Fibroblast of villous mesenchyme (primary cell): ENCODE results near the gene SBK2. TPM values are rescaled to one million over a fixed set of nuclear protein-coding genes. Genes with fewer than 3 reads are reported as not detected.

Source experiments
- DNase-seq: peaks from one replicate; pipeline ENCODE4 v3.0.0-alpha.2; 2010; ENCODE audit warnings: low read depth
- H3K4me3 ChIP-seq: 2 replicates; pipeline ENCODE4 v1.5.1; 2011; ENCODE audit warnings: low read depth, mild to moderate bottlenecking, low read length
- total RNA-seq: library from RNA; depleted of rRNA; stranded (reverse); fragments of >200 nt; gene quantifications from 2 replicates; pipeline ENCODE4 v1.2.3, GENCODE V29; 2012
- TF ChIP-seq, protein P1 (sequence below): IDR thresholded peaks from 2 replicates; pipeline ENCODE4 v1.5.1; 2012; ENCODE audit warnings: low read depth, mild to moderate bottlenecking, low read length; ENCODE audit not compliant: insufficient read depth

Gene SBK2
- total RNA-seq, 1 donor = not detected

DNA sequence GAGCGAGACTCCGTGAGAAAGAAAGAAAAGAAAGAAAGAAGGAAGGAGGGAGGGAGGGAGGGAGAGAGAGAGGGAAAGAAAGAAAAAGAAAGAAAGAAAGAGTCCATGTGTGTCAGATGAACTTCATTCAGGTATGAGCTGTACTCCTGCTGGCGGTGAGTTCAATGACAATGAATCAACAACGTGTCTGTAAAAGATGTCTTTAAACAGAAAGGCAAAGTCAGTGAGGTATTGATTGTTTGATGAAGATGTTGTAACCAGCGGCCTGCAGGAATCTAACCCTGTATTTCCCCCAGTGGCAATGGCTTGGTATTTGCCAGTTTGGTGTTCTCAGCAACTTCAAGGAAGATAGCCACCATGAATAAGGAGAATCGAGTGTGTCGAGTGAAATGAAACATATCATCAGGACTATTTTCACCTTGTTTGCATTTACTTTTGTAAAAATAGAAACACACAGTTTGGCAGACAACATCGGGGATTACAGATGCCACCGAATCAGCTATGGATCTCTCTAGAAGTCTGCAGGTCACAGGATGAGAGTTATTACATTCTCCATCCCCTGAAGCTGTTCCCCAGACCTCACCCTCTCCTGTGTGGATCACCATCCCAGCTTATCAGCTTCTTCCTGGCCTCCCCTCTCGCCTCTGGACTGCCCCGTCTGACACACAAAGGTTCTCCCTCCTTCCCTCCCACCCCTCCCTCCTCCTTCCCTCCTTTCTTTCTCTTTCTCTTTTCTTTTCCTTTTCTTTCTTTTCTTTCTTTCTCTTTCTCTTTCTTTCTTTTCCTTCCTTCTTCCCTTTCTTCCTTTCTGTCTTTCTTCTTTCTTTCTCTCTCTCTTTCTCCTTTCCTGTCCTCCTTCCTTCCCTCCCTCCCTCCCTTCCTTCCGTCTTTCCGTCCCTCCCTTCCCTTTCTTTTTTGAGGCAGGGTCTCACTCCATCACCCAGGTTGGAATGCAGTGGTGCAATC lies 16.6 kb upstream of the SBK2 start:
- DNase-seq = no peak
- H3K4me3 ChIP-seq = no peak overlapping the region
- TF ChIP-seq, protein P1, sequence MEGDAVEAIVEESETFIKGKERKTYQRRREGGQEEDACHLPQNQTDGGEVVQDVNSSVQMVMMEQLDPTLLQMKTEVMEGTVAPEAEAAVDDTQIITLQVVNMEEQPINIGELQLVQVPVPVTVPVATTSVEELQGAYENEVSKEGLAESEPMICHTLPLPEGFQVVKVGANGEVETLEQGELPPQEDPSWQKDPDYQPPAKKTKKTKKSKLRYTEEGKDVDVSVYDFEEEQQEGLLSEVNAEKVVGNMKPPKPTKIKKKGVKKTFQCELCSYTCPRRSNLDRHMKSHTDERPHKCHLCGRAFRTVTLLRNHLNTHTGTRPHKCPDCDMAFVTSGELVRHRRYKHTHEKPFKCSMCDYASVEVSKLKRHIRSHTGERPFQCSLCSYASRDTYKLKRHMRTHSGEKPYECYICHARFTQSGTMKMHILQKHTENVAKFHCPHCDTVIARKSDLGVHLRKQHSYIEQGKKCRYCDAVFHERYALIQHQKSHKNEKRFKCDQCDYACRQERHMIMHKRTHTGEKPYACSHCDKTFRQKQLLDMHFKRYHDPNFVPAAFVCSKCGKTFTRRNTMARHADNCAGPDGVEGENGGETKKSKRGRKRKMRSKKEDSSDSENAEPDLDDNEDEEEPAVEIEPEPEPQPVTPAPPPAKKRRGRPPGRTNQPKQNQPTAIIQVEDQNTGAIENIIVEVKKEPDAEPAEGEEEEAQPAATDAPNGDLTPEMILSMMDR = no peak

DNA sequence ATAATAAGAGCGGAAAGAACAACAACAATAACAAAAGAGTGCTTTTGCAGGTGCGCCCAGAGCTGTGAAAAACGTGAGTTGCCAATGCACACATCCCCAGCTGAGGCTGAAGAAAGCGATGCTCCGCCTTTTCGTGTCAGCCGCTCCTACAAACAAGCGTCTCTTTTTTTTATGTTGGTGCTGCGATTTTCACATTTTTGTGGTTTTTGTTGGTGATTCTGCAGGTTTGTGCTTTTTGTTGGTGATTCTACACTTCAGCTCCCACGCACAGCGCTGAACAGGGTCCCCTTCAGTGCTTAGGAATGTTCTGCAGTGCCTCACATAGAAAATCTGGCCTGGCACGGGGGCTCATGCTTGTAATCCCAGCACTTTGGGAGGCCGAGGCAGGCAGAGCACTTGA lies 15.7 kb upstream of the SBK2 start:
- H3K4me3 ChIP-seq = no peak overlapping the region
- TF ChIP-seq, protein P1 = no peak
- DNase-seq = peak; percentile 83

DNA sequence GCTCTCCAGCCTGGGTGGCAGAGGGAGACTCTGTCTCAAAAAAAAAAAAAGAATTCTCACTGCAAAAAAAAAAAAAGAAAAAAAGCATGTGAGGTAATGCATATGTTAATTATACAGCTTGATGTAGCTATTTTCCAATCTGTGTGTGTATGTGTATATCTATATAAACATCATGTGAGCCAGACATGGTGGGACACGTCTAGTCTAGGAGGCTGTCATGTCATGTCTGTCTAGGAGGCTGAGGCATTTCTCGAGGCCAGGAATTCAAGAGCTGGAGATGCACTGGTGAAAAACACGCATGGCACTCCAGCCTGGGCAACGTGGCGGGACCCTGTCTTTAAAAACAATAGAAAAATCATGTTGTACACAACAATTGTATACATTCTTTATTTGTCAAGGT lies 15.3 kb upstream of the SBK2 start:
- H3K4me3 ChIP-seq = no peak overlapping the region
- no peak for DNase-seq
- TF ChIP-seq, protein P1 = no peak

DNA sequence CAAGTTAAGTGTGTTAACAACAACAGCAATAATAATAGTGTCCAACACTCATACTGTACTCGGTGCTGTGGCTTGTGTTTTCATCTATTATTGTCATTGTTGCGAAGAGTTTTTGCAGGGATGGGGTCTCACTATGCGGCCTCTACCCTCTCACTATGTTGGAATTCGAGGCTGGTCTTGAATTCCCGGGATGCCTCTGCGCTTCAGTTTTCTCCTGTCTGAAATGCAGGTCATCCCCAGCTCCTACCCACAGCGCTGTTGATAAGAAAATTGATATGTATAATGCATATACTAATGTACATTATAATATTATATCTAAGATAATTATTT lies 13.4 kb upstream of the SBK2 start:
- no peak overlapping the region for H3K4me3 ChIP-seq
- TF ChIP-seq, protein P1 = no peak
- no peak for DNase-seq

DNA sequence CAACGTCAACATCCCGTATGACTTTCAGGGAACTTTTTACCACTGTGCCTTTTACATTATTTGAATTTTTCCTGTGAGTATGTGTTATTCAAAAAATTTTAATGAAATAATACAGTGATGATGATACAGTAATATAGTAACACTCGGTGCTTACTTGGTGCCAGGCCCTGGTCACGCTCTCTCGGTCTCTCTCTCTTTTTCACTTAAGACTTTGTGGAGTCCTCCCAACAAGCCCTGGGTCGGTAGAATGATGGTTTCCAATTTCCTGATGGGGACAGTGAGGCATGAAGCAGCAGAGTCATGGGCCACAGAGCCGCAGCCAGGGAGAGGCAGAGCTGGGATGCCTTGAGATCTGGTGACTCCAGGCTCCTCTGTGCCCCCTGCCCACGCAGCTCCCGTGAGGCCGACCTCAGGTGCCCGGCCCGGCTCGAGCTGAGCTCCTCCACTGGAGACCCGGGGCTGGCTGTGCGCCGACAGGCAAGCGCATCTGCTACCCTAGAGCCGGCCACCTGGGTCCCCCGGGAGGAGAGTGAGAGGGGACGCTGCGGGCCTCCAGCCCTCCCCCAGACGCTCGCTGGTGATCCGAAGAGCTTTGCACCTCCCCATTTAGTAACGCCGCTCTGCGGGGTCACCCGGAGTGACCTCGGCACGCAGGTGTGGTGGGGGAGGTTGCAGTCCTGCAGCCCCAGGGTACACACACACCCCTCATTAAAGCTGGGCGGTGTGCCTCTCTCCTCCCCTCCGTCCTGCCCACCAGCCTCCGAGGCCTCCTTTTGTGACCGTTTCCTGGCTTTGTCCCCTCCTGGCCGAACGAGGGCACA lies 12.8 kb upstream of the SBK2 start:
- peak; percentile 71 for DNase-seq
- no peak overlapping the region for H3K4me3 ChIP-seq
- TF ChIP-seq, protein P1 = no peak

DNA sequence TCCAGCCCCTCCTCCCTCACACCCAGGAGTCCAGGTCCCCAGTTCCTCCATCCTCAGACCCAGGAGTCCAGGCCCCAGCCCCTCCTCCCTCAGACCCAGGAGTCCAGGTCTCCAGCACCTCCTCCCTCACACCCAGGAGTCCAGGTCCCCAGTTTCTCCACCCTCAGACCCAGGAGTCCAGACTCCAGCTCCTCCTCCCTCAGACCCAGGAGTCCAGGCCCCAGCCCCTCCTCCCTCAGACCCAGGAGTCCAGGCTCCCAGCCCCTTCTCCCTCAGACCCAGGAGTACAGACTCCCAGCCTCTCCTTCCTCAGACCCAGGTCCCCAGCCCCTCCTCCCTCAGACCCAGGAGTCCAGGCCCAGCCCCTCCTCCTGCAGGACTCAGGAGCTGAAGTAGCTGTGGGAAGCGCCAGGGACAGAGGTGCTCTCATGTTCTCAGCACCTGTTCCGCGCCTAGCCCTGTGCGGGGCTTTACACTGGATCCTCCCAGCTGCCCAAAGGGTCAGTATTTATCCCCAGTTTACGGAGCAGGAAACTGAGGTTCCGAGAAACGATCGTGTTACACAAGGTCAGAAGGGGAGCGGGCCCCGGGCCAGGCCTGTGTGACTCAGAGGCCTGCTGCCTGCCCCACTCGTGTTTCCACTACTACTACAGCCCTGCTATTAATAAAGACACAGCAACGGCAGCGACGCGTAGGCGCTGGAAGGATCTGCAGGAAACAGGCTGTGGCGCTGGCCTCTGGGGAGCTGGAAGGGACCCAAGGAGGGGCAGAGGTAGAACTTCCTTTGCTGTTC lies 10.1 kb upstream of the SBK2 start:
- H3K4me3 ChIP-seq = no peak overlapping the region
- peak; percentile 73 for DNase-seq
- TF ChIP-seq, protein P1 = no peak
